Fibroblast of lung (primary cell): ENCODE results near the gene PIK3C3.

Experiments
- EZH2 ChIP-seq: IDR thresholded peaks from 2 replicates; pipeline ENCODE4 v1.5.1; 2012; ENCODE audit warnings: low read length, control low read depth, mild to moderate bottlenecking; ENCODE audit errors: missing control alignments
- TF ChIP-seq, protein P1 (sequence below), 2 donors: IDR thresholded peaks in 1 of 2; conservative IDR thresholded peaks in 1 of 2; 1 replicate in 1 of 2; 2 replicates in 1 of 2; pipeline ENCODE4 v1.5.1; 2011 to 2012; ENCODE audit warnings: low read length in 2 of 2, control low read depth in 1 of 2, inconsistent platforms in 1 of 2, low read depth in 1 of 2, mild to moderate bottlenecking in 1 of 2

DNA sequence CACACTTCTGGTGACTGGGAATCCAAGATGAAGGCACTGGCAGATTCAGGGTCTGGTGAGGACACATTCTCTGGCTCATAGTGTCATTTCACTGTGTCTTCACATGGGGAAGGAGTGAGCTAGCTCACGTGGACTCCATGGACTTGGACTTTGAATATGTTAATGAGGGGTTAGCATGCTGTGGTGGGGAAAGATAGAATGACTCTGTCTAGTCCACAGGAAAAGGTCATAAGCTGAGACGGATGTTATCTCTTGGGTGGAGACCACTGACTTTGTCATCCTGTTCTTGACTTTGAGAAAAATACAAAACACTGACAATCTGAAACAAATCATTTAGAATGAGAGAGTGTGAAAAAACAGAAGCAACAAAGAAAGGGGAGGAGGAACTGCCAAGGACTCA is 145.9 kb downstream of the PIK3C3 start:
- TF ChIP-seq, protein P1, sequence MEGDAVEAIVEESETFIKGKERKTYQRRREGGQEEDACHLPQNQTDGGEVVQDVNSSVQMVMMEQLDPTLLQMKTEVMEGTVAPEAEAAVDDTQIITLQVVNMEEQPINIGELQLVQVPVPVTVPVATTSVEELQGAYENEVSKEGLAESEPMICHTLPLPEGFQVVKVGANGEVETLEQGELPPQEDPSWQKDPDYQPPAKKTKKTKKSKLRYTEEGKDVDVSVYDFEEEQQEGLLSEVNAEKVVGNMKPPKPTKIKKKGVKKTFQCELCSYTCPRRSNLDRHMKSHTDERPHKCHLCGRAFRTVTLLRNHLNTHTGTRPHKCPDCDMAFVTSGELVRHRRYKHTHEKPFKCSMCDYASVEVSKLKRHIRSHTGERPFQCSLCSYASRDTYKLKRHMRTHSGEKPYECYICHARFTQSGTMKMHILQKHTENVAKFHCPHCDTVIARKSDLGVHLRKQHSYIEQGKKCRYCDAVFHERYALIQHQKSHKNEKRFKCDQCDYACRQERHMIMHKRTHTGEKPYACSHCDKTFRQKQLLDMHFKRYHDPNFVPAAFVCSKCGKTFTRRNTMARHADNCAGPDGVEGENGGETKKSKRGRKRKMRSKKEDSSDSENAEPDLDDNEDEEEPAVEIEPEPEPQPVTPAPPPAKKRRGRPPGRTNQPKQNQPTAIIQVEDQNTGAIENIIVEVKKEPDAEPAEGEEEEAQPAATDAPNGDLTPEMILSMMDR (conservative IDR thresholded peaks at IDR 0.05 in 1 of 2, IDR thresholded peaks at IDR 0.05 in 1 of 2; ENCODE audit: low read depth in 1 of 2, low read length in 2 of 2), result no peak
- TF ChIP-seq EZH2, result no peak
